HG02943 (cell line): Measurements from ENCODE around the gene SECISBP2L.
"Not testable (repeated sequence)": the region's sequence is repeated elsewhere in the genome, so short reads cannot be mapped to it uniquely, and the experiment has no call there.

Source experiments
- ATAC-seq: cut with Tn5 transposase; IDR thresholded peaks from one replicate; pipeline ENCODE4 v1.9.1; 2021; ENCODE audit warnings: mild to moderate bottlenecking, low read depth, moderate library complexity; ENCODE audit not compliant: unreplicated experiment

SECISBP2L gene

GRCh38 chr15:49046220-49047102 is at the start of gene SECISBP2L:
TSS of gene SECISBP2L (minus strand) at chr15:49046446. CDS start at chr15:49046299, 147 bp downstream.
- ATAC-seq: peak; percentile 92

GRCh38 chr15:49094923-49095322 is 48.7 kb upstream of the SECISBP2L start:
- no peak for ATAC-seq

GRCh38 chr15:49093252-49094105 is 47.2 kb upstream of the SECISBP2L start:
- no peak for ATAC-seq

GRCh38 chr15:49088996-49089395 is 42.8 kb upstream of the SECISBP2L start:
- ATAC-seq: no peak

- ATAC-seq: no peak
Measured at GRCh38 chr15:49085696-49086459, 39.6 kb upstream of the SECISBP2L start.

- ATAC-seq: no peak
Measured at GRCh38 chr15:49084285-49084570, 38.0 kb upstream of the SECISBP2L start.

GRCh38 chr15:49083401-49084284 is 37.4 kb upstream of the SECISBP2L start:
- ATAC-seq: no peak

- ATAC-seq: no peak
Measured at GRCh38 chr15:49082960-49083359, 36.7 kb upstream of the SECISBP2L start.

- ATAC-seq: no peak
Measured at GRCh38 chr15:49079340-49080039, 33.2 kb upstream of the SECISBP2L start.

- no peak for ATAC-seq
Measured at GRCh38 chr15:49075881-49076280, 29.6 kb upstream of the SECISBP2L start.

GRCh38 chr15:49074589-49075287 is 28.5 kb upstream of the SECISBP2L start:
- not testable (repeated sequence) for ATAC-seq

GRCh38 chr15:49066372-49066771 is 20.1 kb upstream of the SECISBP2L start:
- ATAC-seq: no peak

- ATAC-seq: no peak
Measured at GRCh38 chr15:49064884-49065283, 18.6 kb upstream of the SECISBP2L start.

GRCh38 chr15:49064281-49064653 is 18.0 kb upstream of the SECISBP2L start:
- ATAC-seq: no peak

- ATAC-seq: no peak
Measured at GRCh38 chr15:49063402-49064280, 17.4 kb upstream of the SECISBP2L start.

- no peak for ATAC-seq
Measured at GRCh38 chr15:49062900-49063299, 16.7 kb upstream of the SECISBP2L start.

- ATAC-seq: no peak
Measured at GRCh38 chr15:49060710-49061495, 14.7 kb upstream of the SECISBP2L start.
